Lung (tissue), 16 donors: Measurements from ENCODE around the gene RPP14. TPM values are rescaled to one million over a fixed set of nuclear protein-coding genes. Genes with fewer than 3 reads are reported as not detected.

ENCODE experiments used
- ATAC-seq: fragments of 200-7000 bp; cut with Tn5 transposase; one replicate; pipeline ENCODE4 v1.9.1; 2020; ENCODE audit warnings: moderate number of reproducible peaks; ENCODE audit not compliant: insufficient read depth, low FRiP score
- DNase-seq, 3 donors: peaks; one replicate each; pipeline ENCODE4 v3.0.0-alpha.2; 2013 to 2017
- H3K27ac ChIP-seq, 2 donors: one replicate each; pipeline ENCODE4 v1.5.1; 2013; ENCODE audit warnings: mild to moderate bottlenecking in 2 of 2, moderate library complexity in 2 of 2, control low read depth in 1 of 2, inconsistent platforms in 1 of 2, low read depth in 1 of 2, low read length in 1 of 2
- H3K27me3 ChIP-seq, 3 donors: one replicate each; pipeline ENCODE4 v1.5.1; 2013; ENCODE audit warnings: low read length in 2 of 3; ENCODE audit not compliant: control insufficient read depth in 3 of 3, insufficient read depth in 3 of 3
- H3K36me3 ChIP-seq, 4 donors: one replicate each; pipeline ENCODE4 v1.5.1; 2013; ENCODE audit warnings: low read length in 4 of 4, mild to moderate bottlenecking in 1 of 4, moderate library complexity in 1 of 4; ENCODE audit not compliant: control insufficient read depth in 4 of 4, insufficient read depth in 4 of 4
- H3K4me1 ChIP-seq, 5 donors: one replicate each; pipeline ENCODE4 v1.5.1; 2013; ENCODE audit warnings: low read length in 5 of 5, mild to moderate bottlenecking in 2 of 5, moderate library complexity in 1 of 5; ENCODE audit not compliant: control insufficient read depth in 5 of 5, insufficient read depth in 5 of 5
- H3K4me3 ChIP-seq: one replicate; pipeline ENCODE4 v1.5.1; 2013; ENCODE audit warnings: mild to moderate bottlenecking, control low read depth, moderate library complexity
- H3K9ac ChIP-seq, 2 donors: one replicate each; pipeline ENCODE4 v1.5.1; 2013; ENCODE audit warnings: low read length in 2 of 2, control low read depth in 1 of 2; ENCODE audit not compliant: insufficient read depth in 1 of 2
- H3K9me3 ChIP-seq, 4 donors: one replicate each; pipeline ENCODE4 v1.5.1; 2013; ENCODE audit warnings: low read length in 3 of 4, mild to moderate bottlenecking in 1 of 4, moderate library complexity in 1 of 4; ENCODE audit not compliant: control insufficient read depth in 4 of 4, insufficient read depth in 3 of 4
- WGBS, 2 donors: extraction: QIAGEN DNeasy Blood & Tissue Kit; methylation state at CpG; one replicate each; pipeline ENCODE4 v1.1.7; 2013; 5-methylcytosine and 5-hydroxymethylcytosine counted together
- long read RNA-seq, 5 donors: transcript quantifications; one replicate each; lab custom pipeline, GENCODE V29; 2026
- polyA plus RNA-seq, 2 donors: library from polyadenylated mRNA; stranded (reverse); fragments of 200-250 nt; gene quantifications; one replicate each; pipeline ENCODE4 v1.2.1, GENCODE V29; 2013
- total RNA-seq, 2 donors: library from RNA; depleted of rRNA in 1 of 2; stranded (reverse); fragments of >200 nt in 1 of 2; gene quantifications; one replicate each; pipeline ENCODE4 v1.2.1, GENCODE V29; 2014 to 2021
- TF ChIP-seq, protein P1 (sequence below): IDR thresholded peaks from 2 replicates; pipeline ENCODE4 v1.5.1; 2012; ENCODE audit warnings: mild to moderate bottlenecking; ENCODE audit errors: control extremely low read depth, extremely low read depth
- donor health status: control.
- donor health status: control.
- donor health status: Bipolar disorder and iron deficiency.
- donor health status: healthy.
- donor health status: DM: yes; HTN: yes; CAD: no.

RPP14 gene
- 10 to 100 TPM; 12.9 to 14.2 TPM for total RNA-seq
- 1 to 10 TPM; 6.8 to 8.6 TPM for polyA plus RNA-seq
- long read RNA-seq, donor 1, full-length matches to known transcripts = 10 of 10 reads
- long read RNA-seq, donor 1, partial matches to known transcripts = 0 of 10 reads
- long read RNA-seq, donor 1, other reads (novel, unspliced or antisense) = 0 of 10 reads
- long read RNA-seq, donor 2, partial matches to known transcripts = 0 of 2 reads
- long read RNA-seq, donor 2, other reads (novel, unspliced or antisense) = 0 of 2 reads
- long read RNA-seq, donor 3, full-length matches to known transcripts = 1 of 1 reads
- long read RNA-seq, donor 3, partial matches to known transcripts = 0 of 1 reads
- long read RNA-seq, donor 3, other reads (novel, unspliced or antisense) = 0 of 1 reads
- long read RNA-seq, donor 4, full-length matches to known transcripts = 6 of 6 reads
- long read RNA-seq, donor 4, partial matches to known transcripts = 0 of 6 reads
- long read RNA-seq, donor 4, other reads (novel, unspliced or antisense) = 0 of 6 reads
- long read RNA-seq, donor 5, full-length matches to known transcripts = 13 of 13 reads
- long read RNA-seq, donor 5, partial matches to known transcripts = 0 of 13 reads
- long read RNA-seq, donor 5, other reads (novel, unspliced or antisense) = 0 of 13 reads

DNA sequence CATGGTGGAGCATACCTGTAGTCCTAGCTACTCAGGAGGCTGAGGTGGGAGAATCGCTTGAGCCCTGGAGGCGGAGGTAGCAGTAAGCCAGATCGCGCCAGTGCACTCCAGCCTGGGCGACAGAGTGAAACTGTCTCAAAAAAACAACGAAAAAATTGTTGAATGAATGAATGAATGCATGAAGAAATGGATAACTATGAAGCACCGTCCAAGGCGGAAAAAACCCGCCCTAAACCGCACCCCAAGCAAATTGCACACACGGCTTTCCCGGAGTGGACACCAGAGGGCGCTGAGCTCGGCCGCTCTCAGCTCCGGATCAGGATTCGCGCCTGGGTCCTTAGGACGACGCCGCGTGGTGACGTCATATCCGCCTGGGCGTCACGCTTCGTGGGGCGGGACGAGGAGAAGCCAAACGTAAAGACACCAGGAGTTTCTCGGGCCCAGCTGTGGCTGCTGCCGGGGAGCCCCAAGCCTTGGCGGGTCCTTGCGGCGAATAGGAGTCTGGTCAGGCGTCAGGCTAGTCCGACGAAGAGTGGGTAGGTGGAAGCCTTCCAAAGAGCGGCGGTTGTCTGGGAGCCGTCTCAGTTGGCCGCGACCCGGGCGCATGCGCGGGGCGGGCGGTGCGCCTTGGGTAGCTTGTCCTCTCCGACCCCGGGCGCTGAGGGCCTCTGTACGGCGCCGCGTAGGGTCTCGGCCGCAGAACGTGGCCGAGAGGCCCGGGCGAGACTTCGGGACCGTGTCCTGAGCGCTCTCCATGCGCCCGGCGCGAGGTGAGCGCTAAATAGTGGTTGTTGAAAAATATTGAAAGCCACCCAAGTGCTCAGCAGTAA lies at the start of gene RPP14, which contains the start of gene HTD2:
TSS of gene RPP14 (plus strand) at position 364 of the 830 bp plus-strand sequence. CDS start 4,085 bp downstream, outside the sequence.
TSS of gene HTD2 (plus strand) at position 639 of the 830 bp plus-strand sequence. CDS start 11,094 bp downstream, outside the sequence.
- Histone ChIP-seq H3K4me1 (peaks cover 6 to 18% (median 10%) of the 10 kb centered on the region in 5 donors), H3K4me3 (peak within 1 kb of the TSS; percentile 58), H3K27ac (peak within 1 kb of the TSS; percentile 97 to 98), H3K27me3 (peaks cover 0 to 2% (median 0%) of the 10 kb centered on the region in 3 donors), H3K9ac (peak within 1 kb of the TSS; percentile 91 to 100), H3K9me3 (no peaks in the 10 kb centered on the region), H3K36me3 (peaks cover 0 to 12% (median 3%) of the 10 kb centered on the region in 4 donors)
- 4% methylated on average over 71 of the region's 71 CpGs for WGBS, 2 donors
- TF ChIP-seq, protein P1, sequence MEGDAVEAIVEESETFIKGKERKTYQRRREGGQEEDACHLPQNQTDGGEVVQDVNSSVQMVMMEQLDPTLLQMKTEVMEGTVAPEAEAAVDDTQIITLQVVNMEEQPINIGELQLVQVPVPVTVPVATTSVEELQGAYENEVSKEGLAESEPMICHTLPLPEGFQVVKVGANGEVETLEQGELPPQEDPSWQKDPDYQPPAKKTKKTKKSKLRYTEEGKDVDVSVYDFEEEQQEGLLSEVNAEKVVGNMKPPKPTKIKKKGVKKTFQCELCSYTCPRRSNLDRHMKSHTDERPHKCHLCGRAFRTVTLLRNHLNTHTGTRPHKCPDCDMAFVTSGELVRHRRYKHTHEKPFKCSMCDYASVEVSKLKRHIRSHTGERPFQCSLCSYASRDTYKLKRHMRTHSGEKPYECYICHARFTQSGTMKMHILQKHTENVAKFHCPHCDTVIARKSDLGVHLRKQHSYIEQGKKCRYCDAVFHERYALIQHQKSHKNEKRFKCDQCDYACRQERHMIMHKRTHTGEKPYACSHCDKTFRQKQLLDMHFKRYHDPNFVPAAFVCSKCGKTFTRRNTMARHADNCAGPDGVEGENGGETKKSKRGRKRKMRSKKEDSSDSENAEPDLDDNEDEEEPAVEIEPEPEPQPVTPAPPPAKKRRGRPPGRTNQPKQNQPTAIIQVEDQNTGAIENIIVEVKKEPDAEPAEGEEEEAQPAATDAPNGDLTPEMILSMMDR = peak; percentile 97
- ATAC-seq (peak; percentile 98), DNase-seq (peak; percentile 99)

DNA sequence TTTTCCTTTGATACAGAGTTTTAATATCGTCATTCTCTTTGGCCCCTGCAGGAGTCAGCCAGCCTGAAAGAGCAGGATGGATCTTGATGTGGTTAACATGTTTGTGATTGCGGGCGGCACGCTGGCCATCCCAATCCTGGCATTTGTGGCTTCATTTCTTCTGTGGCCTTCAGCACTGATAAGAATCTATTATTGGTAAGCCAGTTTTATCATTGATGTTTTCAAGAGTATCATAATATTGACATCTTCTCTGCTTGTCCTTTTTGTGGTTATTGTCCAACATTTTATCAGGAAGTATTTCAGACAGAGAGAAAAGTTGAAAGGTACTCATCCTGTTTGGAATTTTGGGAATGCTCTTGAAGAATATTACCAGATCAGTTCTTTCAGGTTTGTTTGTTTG lies 49.5 kb upstream of the RPP14 start:
- H3K27ac ChIP-seq = no peak overlapping the region
- no peaks in the 10 kb centered on the region for H3K27me3 ChIP-seq
- TF ChIP-seq, protein P1 = no peak
- H3K9ac ChIP-seq = no peak overlapping the region
- no peaks in the 10 kb centered on the region for H3K4me1 ChIP-seq
- DNase-seq (no peak), ATAC-seq (no peak)
- H3K9me3 ChIP-seq = no peaks in the 10 kb centered on the region
- 94 to 99% methylated on average over 4 of the region's 4 CpGs for WGBS, 2 donors
- H3K36me3 ChIP-seq = peaks cover 0 to 11% (median 5%) of the 10 kb centered on the region in 4 donors
- H3K4me3 ChIP-seq = no peak overlapping the region

DNA sequence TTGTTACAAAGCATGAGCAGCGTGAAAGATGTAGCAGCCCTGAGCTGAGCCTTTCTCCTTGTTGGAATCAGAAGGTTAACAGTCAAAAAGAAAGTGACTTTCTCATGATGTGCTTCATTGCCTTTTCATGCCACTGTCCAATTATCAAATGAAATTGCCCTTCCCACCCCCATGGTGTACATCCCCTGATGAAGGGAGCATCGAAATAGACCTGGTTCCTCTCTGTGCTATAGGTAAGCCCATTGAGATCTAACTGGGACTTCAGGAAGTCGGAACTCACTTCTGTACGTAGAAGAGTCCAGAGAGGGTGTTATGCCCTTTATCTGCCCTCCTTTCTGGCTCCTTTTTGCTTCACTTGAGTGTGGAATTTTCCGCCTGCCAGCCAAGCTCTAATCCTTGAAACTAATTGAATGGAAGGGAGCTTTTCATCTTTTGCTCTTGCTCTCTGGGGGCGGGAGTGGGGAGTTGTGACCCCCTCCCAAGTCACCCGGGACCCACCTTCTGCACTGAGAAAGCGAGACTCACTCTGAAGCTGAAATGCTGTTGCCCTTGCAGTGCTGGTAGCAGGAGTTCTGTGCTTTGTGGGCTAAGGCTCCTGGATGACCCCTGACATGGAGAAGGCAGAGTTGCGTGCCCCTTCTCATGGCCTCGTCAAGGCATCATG lies 47.5 kb upstream of the RPP14 start:
- TF ChIP-seq, protein P1 = no peak
- Histone ChIP-seq H3K9ac (no peak overlapping the region), H3K36me3 (peaks cover 0 to 9% (median 5%) of the 10 kb centered on the region in 4 donors), H3K9me3 (no peaks in the 10 kb centered on the region), H3K27me3 (no peaks in the 10 kb centered on the region), H3K27ac (no peak overlapping the region), H3K4me3 (no peak overlapping the region), H3K4me1 (no peaks in the 10 kb centered on the region)
- ATAC-seq (no peak), DNase-seq (no peak)
- WGBS, 2 donors = 93 to 95% methylated on average over 10 of the region's 10 CpGs
